ENCODE data around the gene P4HB. TPM values are rescaled to one million over a fixed set of nuclear protein-coding genes. Genes with fewer than 3 reads are reported as not detected.

Gene P4HB
- total RNA-seq, 4 donors from 2014 or later = 289 to 508 (median 447) TPM

- TF ChIP-seq, protein P1, sequence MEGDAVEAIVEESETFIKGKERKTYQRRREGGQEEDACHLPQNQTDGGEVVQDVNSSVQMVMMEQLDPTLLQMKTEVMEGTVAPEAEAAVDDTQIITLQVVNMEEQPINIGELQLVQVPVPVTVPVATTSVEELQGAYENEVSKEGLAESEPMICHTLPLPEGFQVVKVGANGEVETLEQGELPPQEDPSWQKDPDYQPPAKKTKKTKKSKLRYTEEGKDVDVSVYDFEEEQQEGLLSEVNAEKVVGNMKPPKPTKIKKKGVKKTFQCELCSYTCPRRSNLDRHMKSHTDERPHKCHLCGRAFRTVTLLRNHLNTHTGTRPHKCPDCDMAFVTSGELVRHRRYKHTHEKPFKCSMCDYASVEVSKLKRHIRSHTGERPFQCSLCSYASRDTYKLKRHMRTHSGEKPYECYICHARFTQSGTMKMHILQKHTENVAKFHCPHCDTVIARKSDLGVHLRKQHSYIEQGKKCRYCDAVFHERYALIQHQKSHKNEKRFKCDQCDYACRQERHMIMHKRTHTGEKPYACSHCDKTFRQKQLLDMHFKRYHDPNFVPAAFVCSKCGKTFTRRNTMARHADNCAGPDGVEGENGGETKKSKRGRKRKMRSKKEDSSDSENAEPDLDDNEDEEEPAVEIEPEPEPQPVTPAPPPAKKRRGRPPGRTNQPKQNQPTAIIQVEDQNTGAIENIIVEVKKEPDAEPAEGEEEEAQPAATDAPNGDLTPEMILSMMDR (IDR thresholded peaks at IDR 0.05; ENCODE audit: low read depth) = no peak
Measured at GRCh38 chr17:81834831-81835267, 25.5 kb downstream of the P4HB start, which contains the start of gene PPP1R27. TSS of gene PPP1R27 (minus strand) at chr17:81835050. CDS start at chr17:81834953, 97 bp downstream.

DNA sequence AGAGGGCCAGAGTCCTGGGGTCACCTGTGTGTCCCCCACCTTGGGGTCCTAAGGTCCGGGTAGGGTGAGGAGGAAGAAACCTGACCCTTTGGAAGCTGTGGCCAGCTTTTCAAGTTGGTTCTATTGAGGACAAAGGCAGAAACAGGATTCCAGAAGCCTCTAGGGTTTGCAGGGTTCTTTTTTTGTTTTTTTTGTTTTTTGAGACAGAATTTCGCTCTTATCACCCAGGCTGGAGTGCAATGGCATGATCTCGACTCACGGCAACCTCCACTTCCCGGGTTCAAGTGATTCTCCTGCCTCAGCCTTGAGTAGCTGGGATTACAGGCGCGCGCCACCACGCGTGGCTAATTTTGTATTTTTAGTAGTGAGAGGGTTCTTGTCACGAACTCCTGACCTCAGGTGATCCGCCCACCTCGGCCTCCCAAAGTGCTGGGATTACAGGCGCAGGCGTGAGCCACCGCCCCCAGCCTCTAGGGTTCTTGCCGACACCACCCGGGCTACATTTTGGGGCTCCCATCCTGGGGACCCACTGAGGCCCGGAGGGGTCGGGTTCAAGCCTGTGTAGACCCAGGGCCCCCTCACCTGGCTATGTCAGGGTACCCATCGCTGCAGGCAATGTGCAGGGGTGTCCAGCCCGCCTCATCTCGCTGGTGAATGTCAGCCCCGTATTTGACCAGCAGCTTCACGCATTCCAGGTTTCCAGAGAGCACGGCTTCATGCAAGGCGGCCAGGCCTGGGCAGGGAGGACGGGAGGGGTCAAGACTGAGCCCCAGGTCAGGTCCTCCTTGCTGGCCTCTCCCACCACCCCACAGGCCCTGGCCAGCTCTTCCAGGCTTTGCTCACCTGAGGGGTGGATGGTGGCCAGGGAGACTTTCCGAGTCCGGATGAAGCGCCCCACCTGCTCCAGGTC is 26.2 kb downstream of the P4HB start:
- TF ChIP-seq, protein P1 (IDR thresholded peaks at IDR 0.05; ENCODE audit: low read depth) = no peak

DNA sequence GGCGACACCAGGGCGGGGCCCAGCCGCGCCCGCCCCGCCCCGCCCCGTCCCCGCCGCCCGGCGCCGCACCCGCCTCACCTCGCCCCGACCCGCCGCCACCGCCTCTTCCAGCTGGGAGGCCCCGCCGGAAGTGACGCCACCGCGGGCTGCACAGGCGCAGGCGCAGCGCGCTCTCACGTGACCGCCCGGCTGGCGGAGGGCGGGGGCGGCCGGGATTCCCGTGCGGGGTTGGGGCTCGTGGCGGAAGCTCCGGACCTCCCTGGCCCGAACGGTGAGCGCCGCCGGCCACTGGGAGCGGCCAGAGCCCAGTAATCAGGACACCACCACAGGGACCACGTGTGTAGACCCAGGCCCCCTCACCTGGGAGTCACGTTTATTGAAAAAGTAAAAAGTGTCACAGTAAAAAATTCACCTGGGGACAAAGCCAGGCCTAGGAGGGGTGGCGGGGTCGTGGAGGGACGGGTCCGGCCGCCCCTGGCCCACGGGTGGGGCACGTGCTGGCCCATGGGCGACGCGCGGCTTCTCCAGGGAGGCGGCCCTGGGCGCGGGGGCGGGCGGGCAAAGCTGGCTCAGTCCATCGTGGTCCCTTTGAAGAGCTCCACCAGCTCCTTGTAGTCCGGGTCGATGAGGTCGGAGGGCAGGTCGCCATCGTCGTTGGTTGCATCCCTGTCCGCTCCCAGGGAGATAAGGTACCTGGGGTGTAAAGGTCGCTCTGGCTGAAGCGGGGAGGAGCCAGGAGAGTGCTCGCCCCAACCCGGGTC is 27.0 kb downstream of the P4HB start, which contains the start of gene MCRIP1:
Gene MCRIP1, minus strand, starts transcription at position 132 of the 761 bp plus-strand sequence. CDS start 8,785 bp downstream, outside the sequence.
- TF ChIP-seq, protein P1 (IDR thresholded peaks at IDR 0.05; ENCODE audit: low read depth) = no peak

DNA sequence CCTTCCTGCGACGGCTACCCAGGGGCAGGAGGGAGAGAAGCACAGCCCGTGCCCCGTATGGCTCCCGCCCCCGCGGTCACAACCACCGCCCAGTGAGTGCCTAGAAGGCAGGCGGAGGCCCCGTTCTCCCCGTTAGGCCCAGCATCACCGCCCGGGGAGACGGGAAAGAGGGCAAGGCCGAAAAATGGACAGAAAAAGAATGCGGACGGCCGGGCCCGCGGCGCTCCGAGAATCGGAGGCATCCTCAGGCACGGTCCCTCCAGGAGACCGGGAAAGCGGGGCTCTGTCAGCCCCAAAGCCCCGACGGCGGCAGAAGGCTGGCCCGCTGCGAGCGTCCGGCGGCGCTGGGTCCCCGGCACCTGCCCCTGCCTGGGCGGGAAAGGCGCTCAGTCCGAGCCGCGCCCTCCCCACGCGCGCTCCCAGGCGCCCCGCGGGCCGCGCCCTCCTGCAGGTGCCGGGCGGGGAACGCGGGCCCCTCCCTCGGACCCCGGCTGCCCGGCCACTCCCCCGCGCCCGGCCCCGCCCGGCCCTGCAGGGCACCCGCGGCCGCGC is 27.7 kb downstream of the P4HB start:
- TF ChIP-seq, protein P1 (IDR thresholded peaks at IDR 0.05; ENCODE audit: low read depth) = no peak

DNA sequence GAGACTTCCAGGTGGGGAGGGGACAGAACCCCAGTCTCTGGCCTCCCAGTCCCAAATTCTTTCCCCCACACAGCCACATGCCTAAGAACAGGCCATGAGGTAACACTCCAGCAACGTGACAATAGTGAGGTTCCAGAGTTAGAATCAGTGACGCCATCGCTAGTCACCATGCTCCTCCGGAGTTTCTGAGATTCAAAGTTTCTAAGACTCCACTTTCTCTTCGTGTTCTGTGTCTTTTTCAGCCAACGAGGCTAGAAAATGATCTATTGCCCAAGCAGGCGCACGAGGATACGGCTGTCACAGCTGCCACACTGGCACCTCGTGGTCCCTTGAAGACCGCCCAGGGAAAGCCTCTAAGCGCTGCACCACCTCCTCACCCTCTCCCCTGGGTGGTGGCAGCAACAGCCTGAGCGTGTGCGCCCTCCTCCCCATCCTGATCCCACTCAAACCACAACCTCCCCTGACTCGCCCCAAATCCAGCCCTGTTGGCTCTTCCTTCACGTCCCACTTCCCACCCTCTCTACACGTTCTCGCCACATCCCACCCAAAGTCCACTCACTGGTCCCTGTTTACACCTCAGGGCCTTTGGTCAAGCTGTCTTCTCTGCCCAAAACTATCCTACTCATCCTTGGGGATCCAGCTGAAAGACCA is 28.3 kb downstream of the P4HB start:
- TF ChIP-seq, protein P1 (IDR thresholded peaks at IDR 0.05; ENCODE audit: low read depth) = no peak

- TF ChIP-seq, protein P1 (IDR thresholded peaks at IDR 0.05; ENCODE audit: low read depth) = no peak
Measured at GRCh38 chr17:81831563-81831956, 28.8 kb downstream of the P4HB start.
